ENCODE data around the gene BTBD16. TPM values are rescaled to one million over a fixed set of nuclear protein-coding genes. Genes with fewer than 3 reads are reported as not detected.

Gene BTBD16
- total and polyA plus RNA-seq, 2 of the 13 experiments (the other 11 are each of a cell fraction or from before 2014, with no cell fraction given) = 5.0 to 11.9 TPM

- ChIA-PET POLR2A (no interaction called here), CTCF (ENCODE audit: low intra/inter-chr PET ratio, low total read pairs) (no interaction called here)
- Histone ChIP-seq H3K4me3 (replicated peaks in 1 of 3; ENCODE audit: insufficient read depth in 1 of 3, low read depth in 2 of 3, low read length in 3 of 3) (no peak overlapping the region), H3K9ac (ENCODE audit: insufficient read depth, low read depth, low read length) (no peak overlapping the region), H3K9me3 (ENCODE audit: low read length) (no peaks in the 10 kb centered on the region), H3K36me3 (replicated peaks in 1 of 2; ENCODE audit: control insufficient read depth in 1 of 2, insufficient read depth in 2 of 2, low read length in 2 of 2) (peaks cover 6 to 12% of the 10 kb centered on the region in 2 experiments; a peak in 4 of 5 replicates), H3K27ac (ENCODE audit: extremely low read length, insufficient read depth, low read length) (no peak overlapping the region), H3K79me2 (ENCODE audit: insufficient read depth, low read length) (no peaks in the 10 kb centered on the region), H3K4me2 (ENCODE audit: low read depth, low read length) (no peak overlapping the region), H3K27me3 (ENCODE audit: control insufficient read depth in 1 of 2, insufficient read depth in 2 of 2, low read length in 2 of 2) (no peaks in the 10 kb centered on the region; a peak in 1 of 5 replicates), H2AFZ (ENCODE audit: low read length) (no peak overlapping the region), H3K4me1 (ENCODE audit: insufficient read depth, low read length) (peaks cover 6% of the 10 kb centered on the region; the same call in 1 of the 2 replicates), H4K20me1 (ENCODE audit: insufficient read depth, low read length) (no peaks in the 10 kb centered on the region)
- FAIRE-seq = no peak
- DNase-seq (ENCODE audit: low spot score) = no peak
- 96% methylated on average over 10 of the region's 11 CpGs for WGBS (ENCODE audit: low lambda C conversion rate)
- no TSS peak for BruUV-seq (replicated peaks)
- TF ChIP-seq ZNF510 (CRISPR knock-in tag; IDR thresholded peaks at IDR 0.05; ENCODE audit: low read depth) = no peak
- no peak for TF ChIP-seq CEBPB (IDR thresholded peaks at IDR 0.05; ENCODE audit: borderline replicate concordance, low read depth, low read length)
- TF ChIP-seq ZMYM4 (CRISPR knock-in tag; IDR thresholded peaks at IDR 0.05) = no peak
- TF ChIP-seq ZNF263 (CRISPR knock-in tag; IDR thresholded peaks at IDR 0.05) = no peak
- TF ChIP-seq TFE3 (CRISPR knock-in tag; IDR thresholded peaks at IDR 0.05) = no peak
- no peak for TF ChIP-seq KAT8 (CRISPR knock-in tag; IDR thresholded peaks at IDR 0.05)
- TF ChIP-seq PCBP2 (optimal IDR thresholded peaks at IDR 0.05; ENCODE audit: low read depth, low read length, poor library complexity, severe bottlenecking) = no peak
- no peak for TF ChIP-seq ZNF33B (CRISPR knock-in tag; IDR thresholded peaks at IDR 0.05)
- TF ChIP-seq MIXL1 (CRISPR knock-in tag; IDR thresholded peaks at IDR 0.05) = no peak
- no peak for TF ChIP-seq FOXJ3 (CRISPR knock-in tag; IDR thresholded peaks at IDR 0.05; ENCODE audit: borderline replicate concordance)
- TF ChIP-seq ZFP90 (CRISPR knock-in tag; IDR thresholded peaks at IDR 0.05; ENCODE audit: borderline replicate concordance) = no peak
- TF ChIP-seq JDP2 (CRISPR knock-in tag; IDR thresholded peaks at IDR 0.05; ENCODE audit: borderline replicate concordance) = no peak
- in situ Hi-C loops (cut with HindIII; ENCODE audit: extremely low pct_ligation_motif_present, low pct_unique_long_range_greater_than_20kb) = no loop called here
- ATAC-seq = no peak
- intact Hi-C loops (cut with micrococcal nuclease; ENCODE audit: unreplicated experiment) = no loop called here
Observed at GRCh38 chr10:122249303-122249850, 21.7 kb upstream of the BTBD16 start.

All from HepG2 (cell line).